PC-3 (cell line): ENCODE results near the gene IL21R. TPM values are rescaled to one million over a fixed set of nuclear protein-coding genes. Genes with fewer than 3 reads are reported as not detected.

Source experiments
- ATAC-seq: fragments of 200-7000 bp; cut with Tn5 transposase; 2 replicates; pipeline ENCODE4 v1.9.1; 2020; ENCODE audit warnings: mild to moderate bottlenecking, moderate library complexity
- BruUV-seq: library from RNA; stranded (reverse); fragments of 400-500 nt; replicated peaks from 2 replicates; lab custom pipeline; 2021; lab: Mats Ljungman, UMichigan
- CTCF ChIA-PET: fragments of 300-600 bp; sonication (Branson Sonifier 250); formaldehyde crosslinking; loops from one replicate; lab custom pipeline; 2022; ENCODE audit warnings: antibody characterized with exemption; lab: Charles Lee
- POLR2A ChIA-PET: fragments of 300-600 bp; sonication (Branson Sonifier 250); formaldehyde crosslinking; loops from one replicate; lab custom pipeline; 2022; ENCODE audit warnings: antibody characterized with exemption; ENCODE audit not compliant: unreplicated experiment; lab: Charles Lee
- DNase-seq: peaks from one replicate; pipeline ENCODE4 v3.0.0-alpha.2; 2015
- H2AFZ ChIP-seq: fragments of 300-600 bp; sonication (generic); 2 replicates; pipeline ENCODE4 v1.6.0; 2016; ENCODE audit warnings: antibody characterized with exemption, low read length
- H3F3A ChIP-seq: fragments of 300-600 bp; sonication (generic); one replicate; pipeline ENCODE4 v1.6.0; 2017; ENCODE audit warnings: antibody characterized with exemption, low read length, control low read depth, mild to moderate bottlenecking; ENCODE audit not compliant: unreplicated experiment
- H3K27ac ChIP-seq: fragments of 300-600 bp; sonication (generic); 2 replicates; pipeline ENCODE4 v1.5.1; 2016; ENCODE audit warnings: mild to moderate bottlenecking, low read length
- H3K27me3 ChIP-seq: fragments of 300-600 bp; sonication (generic); 2 replicates; pipeline ENCODE4 v1.6.1; 2016; ENCODE audit warnings: low read length, mixed read lengths
- H3K36me3 ChIP-seq: fragments of 300-600 bp; sonication (generic); 2 replicates; pipeline ENCODE4 v1.6.1; 2016; ENCODE audit warnings: low read depth, mixed run types, low read length, mixed read lengths
- H3K4me1 ChIP-seq: fragments of 300-600 bp; sonication (generic); 2 replicates; pipeline ENCODE4 v1.5.1; 2016; ENCODE audit warnings: low read length; ENCODE audit not compliant: insufficient read depth
- H3K4me2 ChIP-seq: fragments of 300-600 bp; sonication (generic); 2 replicates; pipeline ENCODE4 v1.6.0; 2016; ENCODE audit warnings: low read length
- H3K4me3 ChIP-seq: fragments of 300-600 bp; sonication (generic); 2 replicates; pipeline ENCODE4 v1.5.1; 2016; ENCODE audit warnings: mild to moderate bottlenecking, low read length, mixed read lengths
- H3K79me2 ChIP-seq: fragments of 300-600 bp; sonication (generic); 2 replicates; pipeline ENCODE4 v1.6.1; 2017; ENCODE audit warnings: low read length, mixed read lengths
- H3K9ac ChIP-seq: fragments of 300-600 bp; sonication (generic); 2 replicates; pipeline ENCODE4 v1.6.0; 2016; ENCODE audit warnings: mild to moderate bottlenecking, low read length
- H3K9me2 ChIP-seq: fragments of 300-600 bp; sonication (generic); replicated peaks from 2 replicates; pipeline ENCODE4 v1.6.1; 2016; ENCODE audit warnings: mixed run types, low read length, mixed read lengths
- H3K9me3 ChIP-seq: fragments of 300-600 bp; sonication (generic); 2 replicates; pipeline ENCODE4 v1.6.1; 2016; ENCODE audit warnings: low read length, mixed read lengths
- H4K20me1 ChIP-seq: fragments of 300-600 bp; sonication (generic); 2 replicates; pipeline ENCODE4 v1.6.1; 2016; ENCODE audit warnings: low read length, mixed read lengths
- CTCF ChIP-seq: fragments of 300-600 bp; sonication (generic); conservative IDR thresholded peaks from 2 replicates; pipeline ENCODE4 v1.5.1; 2017; ENCODE audit warnings: antibody characterized with exemption, low read depth, mild to moderate bottlenecking, low read length
- EZH2 ChIP-seq: fragments of 300-600 bp; sonication (generic); IDR thresholded peaks from one replicate; pipeline ENCODE4 v1.6.1; 2017; ENCODE audit warnings: antibody characterized with exemption, mild to moderate bottlenecking, low read length; ENCODE audit not compliant: unreplicated experiment
- EZH2phosphoT487 ChIP-seq: fragments of 300-600 bp; sonication (generic); IDR thresholded peaks from 2 replicates; pipeline ENCODE4 v1.6.1; 2018; ENCODE audit warnings: mild to moderate bottlenecking, antibody characterized with exemption, low read length, borderline replicate concordance
- intact Hi-C: fragments of 100-400 bp; cut with micrococcal nuclease; formaldehyde crosslinking; loops from 2 replicates; pipeline ENCODE4 v1.9.0; 2023
- total RNA-seq: library from RNA; depleted of rRNA; stranded (reverse); fragments of >200 nt; gene quantifications from 2 replicates; pipeline ENCODE4 v1.2.3, GENCODE V29; 2014

IL21R gene
- total RNA-seq, 1 experiment from 2014 or later, result 0.55 TPM

GRCh38 chr16:27444015-27444414 lies 42.0 kb downstream of the IL21R start:
- no peak for TF ChIP-seq EZH2phosphoT487
- TF ChIP-seq EZH2, result no peak
- no peak for TF ChIP-seq CTCF
- H3K36me3 ChIP-seq, result no peaks in the 10 kb centered on the region
- no peaks in the 10 kb centered on the region for H3K79me2 ChIP-seq
- H3K4me1 ChIP-seq, result no peaks in the 10 kb centered on the region
- H3K4me3 ChIP-seq, result no peak overlapping the region
- H4K20me1 ChIP-seq, result no peaks in the 10 kb centered on the region
- H3K27me3 ChIP-seq, result no peaks in the 10 kb centered on the region
- H3K9ac ChIP-seq, result no peak overlapping the region
- ChIA-PET POLR2A (no interaction called here), CTCF (no interaction called here)
- H3K9me3 ChIP-seq, result no peaks in the 10 kb centered on the region
- no peaks in the 10 kb centered on the region for H3K9me2 ChIP-seq
- no peak overlapping the region for H3K4me2 ChIP-seq
- H3K27ac ChIP-seq, result no peak overlapping the region
- intact Hi-C loops, result no loop called here
- no peak for DNase-seq
- no peaks in the 10 kb centered on the region for H3F3A ChIP-seq
- H2AFZ ChIP-seq, result no peak overlapping the region
- no TSS peak for BruUV-seq
- ATAC-seq, result no peak

- intact Hi-C loops, result no loop called here
Measured at GRCh38 chr16:27444470-27444869, 42.5 kb downstream of the IL21R start.

More at GRCh38 chr16:27444470-27444869, 42.5 kb downstream of the IL21R start:
- H3K4me3 ChIP-seq, result no peak overlapping the region
- ChIA-PET CTCF (no interaction called here), POLR2A (no interaction called here)
- no peaks in the 10 kb centered on the region for H3K4me1 ChIP-seq
- ATAC-seq, result no peak
- no peak for DNase-seq
- H4K20me1 ChIP-seq, result no peaks in the 10 kb centered on the region
- no peak overlapping the region for H3K9ac ChIP-seq
- no peak overlapping the region for H2AFZ ChIP-seq
- H3K27me3 ChIP-seq, result no peaks in the 10 kb centered on the region
- no peaks in the 10 kb centered on the region for H3F3A ChIP-seq
- no TSS peak for BruUV-seq
- no peak for TF ChIP-seq CTCF
- no peak for TF ChIP-seq EZH2
- no peaks in the 10 kb centered on the region for H3K36me3 ChIP-seq
- H3K4me2 ChIP-seq, result no peak overlapping the region
- no peaks in the 10 kb centered on the region for H3K79me2 ChIP-seq
- no peak overlapping the region for H3K27ac ChIP-seq
- H3K9me3 ChIP-seq, result no peaks in the 10 kb centered on the region
- H3K9me2 ChIP-seq, result no peaks in the 10 kb centered on the region
